GM12878 (cell line): Measurements from ENCODE around the gene RTN3.

Experiments
- ATF2 ChIP-seq: IDR thresholded peaks from 2 replicates; pipeline ENCODE4 v1.6.1; 2012; ENCODE audit warnings: low read length, inconsistent platforms
- CREM ChIP-seq: IDR thresholded peaks from 2 replicates; pipeline ENCODE4 v1.6.1; 2014; ENCODE audit warnings: antibody characterized with exemption, low read depth
- CTCF ChIP-seq, 3 experiments: IDR thresholded peaks in 2 of 3; conservative IDR thresholded peaks in 1 of 3; 2 replicates each; pipeline ENCODE4 v1.5.1; 2011; ENCODE audit warnings: low read depth in 3 of 3, low read length in 3 of 3, mild to moderate bottlenecking in 3 of 3, control low read depth in 2 of 3, moderate library complexity in 2 of 3, inconsistent platforms in 1 of 3, mixed read lengths in 1 of 3; ENCODE audit not compliant: control insufficient read depth in 2 of 3, insufficient read depth in 1 of 3; ENCODE audit errors: extremely low read depth in 1 of 3
- EZH2 ChIP-seq: IDR thresholded peaks from 2 replicates; pipeline ENCODE4 v1.6.1; 2012; ENCODE audit warnings: low read depth, mild to moderate bottlenecking, control low read depth, inconsistent platforms, low read length, borderline replicate concordance; ENCODE audit not compliant: control insufficient read depth
- GABPA ChIP-seq: IDR thresholded peaks from 2 replicates; pipeline ENCODE4 v1.6.1; 2014; ENCODE audit warnings: antibody characterized with exemption, low read depth, mild to moderate bottlenecking, inconsistent platforms
- MAX ChIP-seq: IDR thresholded peaks from 2 replicates; pipeline ENCODE4 v1.6.1; 2012; ENCODE audit warnings: low read depth, low read length, improper control_type of control experiment
- POU2F2 ChIP-seq: IDR thresholded peaks from 3 replicates; pipeline ENCODE4 v1.6.1; 2011; ENCODE audit warnings: low read depth, mild to moderate bottlenecking, low read length, borderline replicate concordance
- RAD21 ChIP-seq: IDR thresholded peaks from 2 replicates; pipeline ENCODE4 v1.6.1; 2011; ENCODE audit warnings: mild to moderate bottlenecking, low read depth, low read length, moderate library complexity; ENCODE audit not compliant: insufficient read depth
- SP1 ChIP-seq: IDR thresholded peaks from one replicate; pipeline ENCODE4 v1.6.1; 2011; ENCODE audit warnings: low read depth, low read length
- SREBF2 ChIP-seq: IDR thresholded peaks from 2 replicates; pipeline ENCODE4 v1.6.1; 2012; ENCODE audit warnings: mild to moderate bottlenecking, low read length
- TCF7 ChIP-seq: IDR thresholded peaks from 2 replicates; pipeline ENCODE4 v1.6.1; 2014; ENCODE audit warnings: antibody characterized with exemption, borderline replicate concordance
- YY1 ChIP-seq: IDR thresholded peaks from 2 replicates; pipeline ENCODE4 v1.6.1; 2011; ENCODE audit warnings: low read depth, mild to moderate bottlenecking, low read length

GRCh38 chr11:63719001-63719400 is 37.7 kb downstream of the RTN3 start:
- TF ChIP-seq YY1 (no peak), CREM (no peak), GABPA (no peak), POU2F2 (no peak), CTCF (IDR thresholded peaks at IDR 0.05 in 2 of 3, conservative IDR thresholded peaks at IDR 0.05 in 1 of 3; ENCODE audit: control insufficient read depth in 2 of 3, extremely low read depth in 1 of 3, insufficient read depth in 1 of 3, low read depth in 3 of 3, low read length in 3 of 3) (no peak), RAD21 (no peak), SREBF2 (no peak), MAX (no peak), ATF2 (no peak), TCF7 (no peak), SP1 (no peak), EZH2 (no peak)
